Smooth muscle cell (in vitro differentiated cells): Measurements from ENCODE around the gene DNAAF8. TPM values are rescaled to one million over a fixed set of nuclear protein-coding genes. Genes with fewer than 3 reads are reported as not detected.

Experiments
- DNase-seq: peaks from one replicate; lab custom pipeline; 2025; ENCODE audit not compliant: unreplicated experiment; lab: John Stamatoyannopoulos, UW
- H2AFZ ChIP-seq: fragments of 200-600 bp; sonication (generic); 2 replicates; pipeline ENCODE4 v1.6.0; 2016; ENCODE audit warnings: antibody characterized with exemption, low read depth, mild to moderate bottlenecking
- H3F3A ChIP-seq: fragments of 200-600 bp; sonication (generic); 2 replicates; pipeline ENCODE4 v1.6.0; 2017; ENCODE audit warnings: antibody characterized with exemption, low read depth
- H3K27ac ChIP-seq: fragments of 200-600 bp; sonication (generic); 2 replicates; pipeline ENCODE4 v1.5.1; 2016; ENCODE audit warnings: low read depth, mild to moderate bottlenecking
- H3K27me3 ChIP-seq: fragments of 200-600 bp; sonication (generic); 2 replicates; pipeline ENCODE4 v1.6.1; 2016; ENCODE audit warnings: low read depth, mild to moderate bottlenecking
- H3K36me3 ChIP-seq: fragments of 200-600 bp; sonication (generic); 2 replicates; pipeline ENCODE4 v1.5.1; 2016; ENCODE audit warnings: low read depth
- H3K4me1 ChIP-seq: fragments of 200-600 bp; sonication (generic); 2 replicates; pipeline ENCODE4 v1.5.1; 2016; ENCODE audit warnings: low read depth
- H3K4me2 ChIP-seq: fragments of 200-600 bp; sonication (generic); 2 replicates; pipeline ENCODE4 v1.6.0; 2016; ENCODE audit warnings: mild to moderate bottlenecking
- H3K4me3 ChIP-seq: fragments of 200-600 bp; sonication (generic); 2 replicates; pipeline ENCODE4 v1.5.1; 2016; ENCODE audit warnings: mild to moderate bottlenecking
- H3K79me2 ChIP-seq: fragments of 200-600 bp; sonication (generic); 2 replicates; pipeline ENCODE4 v1.6.0; 2016; ENCODE audit warnings: low read depth, mild to moderate bottlenecking
- H3K9ac ChIP-seq: fragments of 200-600 bp; sonication (generic); 2 replicates; pipeline ENCODE4 v1.6.0; 2016; ENCODE audit warnings: low read depth
- H3K9me3 ChIP-seq: fragments of 200-600 bp; sonication (generic); replicated peaks from 2 replicates; pipeline ENCODE4 v1.5.1; 2016; ENCODE audit warnings: low read depth
- H4K20me1 ChIP-seq: fragments of 200-600 bp; sonication (generic); 2 replicates; pipeline ENCODE4 v1.6.0; 2016; ENCODE audit warnings: low read depth
- WGBS: methylation state at CpG from one replicate; pipeline ENCODE4 v1.1.7; 2016; ENCODE audit warnings: low lambda C conversion rate; 5-methylcytosine and 5-hydroxymethylcytosine counted together
- polyA plus RNA-seq: library from polyadenylated mRNA; unstranded; fragments of >200 nt; fragmentation: Nextera tagmentation; extraction: Ambion mirVana; gene quantifications from 2 replicates; pipeline ENCODE4 v1.2.1, GENCODE V29; 2016
- small RNA-seq: library from RNA; depleted of rRNA; stranded (forward); fragments of <200 nt; gene quantifications from one replicate; pipeline ENCODE3, GENCODE V24; 2014
- total RNA-seq: library from RNA; depleted of rRNA; stranded (reverse); fragments of >200 nt; gene quantifications from 2 replicates; pipeline ENCODE4 v1.2.3, GENCODE V29; 2014
- TF ChIP-seq, protein P1 (sequence below): fragments of 200-600 bp; sonication (generic); IDR thresholded peaks from 2 replicates; pipeline ENCODE4 v1.5.1; 2017; ENCODE audit warnings: borderline replicate concordance, mild to moderate bottlenecking, antibody characterized with exemption; ENCODE audit not compliant: insufficient read depth, poor library complexity, severe bottlenecking

Gene DNAAF8
- total and polyA plus RNA-seq, 2 experiments from 2014 or later: 2.9 TPM; not detected in 1

DNA sequence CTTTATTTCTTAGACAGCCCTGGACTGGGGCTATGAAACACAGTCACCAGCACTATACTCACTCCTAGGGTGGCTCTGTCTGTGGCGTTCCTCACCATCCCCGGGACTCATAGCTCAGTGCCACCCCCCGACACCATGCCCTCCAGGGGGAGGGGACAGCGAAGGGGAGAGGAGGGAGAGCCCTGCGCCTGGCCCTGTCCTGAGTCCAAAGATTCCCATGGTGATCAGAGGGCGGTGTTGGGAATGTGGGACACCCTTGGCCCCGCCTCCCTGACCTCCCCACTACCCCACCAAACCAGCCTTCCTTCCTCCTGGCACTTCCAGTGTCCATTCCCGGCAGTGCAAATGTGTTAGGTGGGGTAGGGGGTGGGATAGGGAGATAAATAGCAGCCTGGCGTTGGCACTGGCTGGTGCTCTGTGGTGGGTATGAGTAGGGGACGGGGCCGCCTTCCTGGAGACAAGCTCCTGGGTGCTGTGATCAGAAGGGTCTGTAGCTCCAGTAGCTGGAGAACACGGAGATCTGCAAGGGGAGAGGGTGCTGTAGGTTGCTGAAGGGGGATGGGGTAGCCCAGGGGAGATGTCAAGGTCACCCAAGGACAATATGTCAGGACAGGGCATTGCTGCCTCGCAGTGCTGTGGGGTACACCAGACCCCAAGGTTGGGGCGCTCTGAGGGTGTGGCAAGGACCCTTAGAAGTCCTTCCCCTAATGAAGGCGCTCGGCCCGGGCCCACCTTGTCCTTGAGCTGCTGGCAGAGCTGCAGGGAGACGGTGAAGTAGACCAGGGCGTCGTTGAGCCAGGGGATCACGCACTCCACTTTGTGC, 62.9 kb downstream of the DNAAF8 start:
- no peaks in the 10 kb centered on the region for H3F3A ChIP-seq
- H2AFZ ChIP-seq: no peak overlapping the region
- H3K9me3 ChIP-seq: no peaks in the 10 kb centered on the region
- no peaks in the 10 kb centered on the region for H4K20me1 ChIP-seq
- DNase-seq: no peak
- H3K4me3 ChIP-seq: no peak overlapping the region
- no peak overlapping the region for H3K4me2 ChIP-seq
- peaks cover 4% of the 10 kb centered on the region for H3K79me2 ChIP-seq
- WGBS: 88% methylated on average over 17 of the region's 21 CpGs
- TF ChIP-seq, protein P1, sequence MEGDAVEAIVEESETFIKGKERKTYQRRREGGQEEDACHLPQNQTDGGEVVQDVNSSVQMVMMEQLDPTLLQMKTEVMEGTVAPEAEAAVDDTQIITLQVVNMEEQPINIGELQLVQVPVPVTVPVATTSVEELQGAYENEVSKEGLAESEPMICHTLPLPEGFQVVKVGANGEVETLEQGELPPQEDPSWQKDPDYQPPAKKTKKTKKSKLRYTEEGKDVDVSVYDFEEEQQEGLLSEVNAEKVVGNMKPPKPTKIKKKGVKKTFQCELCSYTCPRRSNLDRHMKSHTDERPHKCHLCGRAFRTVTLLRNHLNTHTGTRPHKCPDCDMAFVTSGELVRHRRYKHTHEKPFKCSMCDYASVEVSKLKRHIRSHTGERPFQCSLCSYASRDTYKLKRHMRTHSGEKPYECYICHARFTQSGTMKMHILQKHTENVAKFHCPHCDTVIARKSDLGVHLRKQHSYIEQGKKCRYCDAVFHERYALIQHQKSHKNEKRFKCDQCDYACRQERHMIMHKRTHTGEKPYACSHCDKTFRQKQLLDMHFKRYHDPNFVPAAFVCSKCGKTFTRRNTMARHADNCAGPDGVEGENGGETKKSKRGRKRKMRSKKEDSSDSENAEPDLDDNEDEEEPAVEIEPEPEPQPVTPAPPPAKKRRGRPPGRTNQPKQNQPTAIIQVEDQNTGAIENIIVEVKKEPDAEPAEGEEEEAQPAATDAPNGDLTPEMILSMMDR: no peak
- no peak overlapping the region for H3K9ac ChIP-seq
- no peaks in the 10 kb centered on the region for H3K27me3 ChIP-seq
- no peaks in the 10 kb centered on the region for H3K36me3 ChIP-seq
- H3K4me1 ChIP-seq: no peaks in the 10 kb centered on the region
- no peak overlapping the region for H3K27ac ChIP-seq

DNA sequence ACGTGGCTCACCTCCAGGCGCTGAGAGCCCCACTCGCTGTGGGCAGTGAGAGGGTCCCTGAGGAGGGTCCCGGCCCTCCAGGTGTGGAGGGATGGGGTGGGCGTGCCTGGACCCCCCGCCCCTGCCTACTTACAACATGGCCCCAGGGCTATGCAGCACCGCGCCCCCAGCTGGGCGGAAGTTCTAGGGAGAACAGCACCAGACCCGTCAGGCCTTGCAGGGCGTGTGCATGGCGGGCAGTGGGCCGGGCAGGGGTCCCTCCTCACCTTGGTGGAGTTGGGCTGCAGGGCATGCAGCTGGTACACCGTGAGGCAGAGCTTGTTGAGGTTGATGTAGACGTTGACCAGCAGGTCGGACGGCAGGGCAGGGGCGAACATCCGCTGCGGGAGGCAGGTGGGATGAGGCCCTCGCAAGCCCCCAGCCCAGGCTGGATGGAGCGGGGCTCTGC, 63.5 kb downstream of the DNAAF8 start:
- Histone ChIP-seq H3K4me2 (no peak overlapping the region), H3K27ac (no peak overlapping the region), H2AFZ (no peak overlapping the region), H3K9ac (no peak overlapping the region), H3K36me3 (no peaks in the 10 kb centered on the region), H3K27me3 (no peaks in the 10 kb centered on the region), H3F3A (no peaks in the 10 kb centered on the region), H3K9me3 (no peaks in the 10 kb centered on the region), H4K20me1 (no peaks in the 10 kb centered on the region), H3K4me3 (no peak overlapping the region), H3K79me2 (peaks cover 4% of the 10 kb centered on the region), H3K4me1 (no peaks in the 10 kb centered on the region)
- 94% methylated on average over 21 of the region's 22 CpGs for WGBS
- TF ChIP-seq, protein P1: no peak
- DNase-seq: no peak

DNA sequence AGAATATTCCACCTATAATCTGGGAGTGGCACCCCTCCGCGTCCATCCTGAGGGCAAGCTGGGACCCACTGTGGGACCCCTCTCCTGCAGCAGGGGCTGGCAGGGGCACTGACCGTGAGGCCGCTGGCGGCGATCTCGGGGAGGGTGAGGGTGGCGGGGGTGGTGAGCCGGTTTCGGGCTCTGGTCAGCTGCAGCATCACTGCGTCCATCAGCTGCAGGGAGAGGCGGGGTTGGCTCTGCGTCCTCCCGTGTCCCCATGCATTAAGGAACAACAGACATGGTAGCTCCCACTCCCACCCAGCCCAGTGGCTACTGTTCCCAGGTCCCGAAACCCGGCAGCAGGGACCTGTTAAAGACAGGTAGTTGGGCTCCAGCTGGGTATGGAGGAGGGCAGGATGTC, 64.1 kb downstream of the DNAAF8 start:
- peaks cover 5% of the 10 kb centered on the region for H3F3A ChIP-seq
- no peak overlapping the region for H3K9ac ChIP-seq
- 97% methylated on average over 16 of the region's 16 CpGs for WGBS
- no peaks in the 10 kb centered on the region for H3K36me3 ChIP-seq
- no peak overlapping the region for H2AFZ ChIP-seq
- H3K9me3 ChIP-seq: no peaks in the 10 kb centered on the region
- no peaks in the 10 kb centered on the region for H3K27me3 ChIP-seq
- TF ChIP-seq, protein P1: no peak
- H3K27ac ChIP-seq: no peak overlapping the region
- H3K79me2 ChIP-seq: peaks cover 4% of the 10 kb centered on the region
- H4K20me1 ChIP-seq: no peaks in the 10 kb centered on the region
- no peak overlapping the region for H3K4me2 ChIP-seq
- no peak for DNase-seq
- peaks cover 5% of the 10 kb centered on the region for H3K4me1 ChIP-seq
- H3K4me3 ChIP-seq: no peak overlapping the region

Small RNA genes lying within 50 kb of the gene (small RNA-seq; reads per million reads assigned to genes)
- gene RF00017: not detected

Other genes with a start within 250 kb of the DNAAF8 start
- 17.7 and 19.7 TPM in 2 replicates for gene CDIP1, start 195.8 kb upstream of the DNAAF8 start, total RNA-seq
- gene CDIP1, start 195.8 kb upstream of the DNAAF8 start, polyA plus RNA-seq: 36.9 and 40.9 TPM in 2 replicates
- 0.09 TPM in 1 of 2 replicates, not detected in the other for gene C16orf96, start 178.2 kb upstream of the DNAAF8 start, total RNA-seq
- 0.32 TPM in 1 of 2 replicates, not detected in the other for gene C16orf96, start 178.2 kb upstream of the DNAAF8 start, polyA plus RNA-seq
- gene UBALD1, start 119.6 kb upstream of the DNAAF8 start, total RNA-seq: 3.6 and 6.4 TPM in 2 replicates
- gene UBALD1, start 119.6 kb upstream of the DNAAF8 start, polyA plus RNA-seq: 13.6 and 16.2 TPM in 2 replicates
- gene MGRN1, start 109.7 kb upstream of the DNAAF8 start, total RNA-seq: 16.4 and 22.0 TPM in 2 replicates
- gene MGRN1, start 109.7 kb upstream of the DNAAF8 start, polyA plus RNA-seq: 23.2 and 25.4 TPM in 2 replicates
- 15.4 and 17.6 TPM in 2 replicates for gene NUDT16L1, start 41.0 kb upstream of the DNAAF8 start, total RNA-seq
- 47.6 and 48.3 TPM in 2 replicates for gene NUDT16L1, start 41.0 kb upstream of the DNAAF8 start, polyA plus RNA-seq
- gene ANKS3, start 266 bp upstream of the DNAAF8 start, total RNA-seq: 6.3 and 15.6 TPM in 2 replicates
- gene ANKS3, start 266 bp upstream of the DNAAF8 start, polyA plus RNA-seq: 15.3 and 22.5 TPM in 2 replicates
- gene ZNF500, start 32.6 kb downstream of the DNAAF8 start, total RNA-seq: 4.1 and 5.3 TPM in 2 replicates
- 7.1 and 10.1 TPM in 2 replicates for gene ZNF500, start 32.6 kb downstream of the DNAAF8 start, polyA plus RNA-seq
- not detected in 2 replicates for gene SEPTIN12, start 53.8 kb downstream of the DNAAF8 start, total RNA-seq
- 0.52 TPM in 1 of 2 replicates, not detected in the other for gene SEPTIN12, start 53.8 kb downstream of the DNAAF8 start, polyA plus RNA-seq
- not detected in 2 replicates for gene SMIM22, start 60.8 kb downstream of the DNAAF8 start, total RNA-seq
- 0.29 TPM in 1 of 2 replicates, not detected in the other for gene SMIM22, start 60.8 kb downstream of the DNAAF8 start, polyA plus RNA-seq
- gene ROGDI, start 68.1 kb downstream of the DNAAF8 start, total RNA-seq: 21.6 and 32.1 TPM in 2 replicates
- gene ROGDI, start 68.1 kb downstream of the DNAAF8 start, polyA plus RNA-seq: 45.6 and 48.7 TPM in 2 replicates
- 26.4 and 27.8 TPM in 2 replicates for gene GLYR1, start 112.8 kb downstream of the DNAAF8 start, total RNA-seq
- 28.9 and 35.1 TPM in 2 replicates for gene GLYR1, start 112.8 kb downstream of the DNAAF8 start, polyA plus RNA-seq
- gene UBN1, start 112.9 kb downstream of the DNAAF8 start, total RNA-seq: 18.8 and 29.7 TPM in 2 replicates
- 16.2 and 23.4 TPM in 2 replicates for gene UBN1, start 112.9 kb downstream of the DNAAF8 start, polyA plus RNA-seq
- gene PPL, start 202.6 kb downstream of the DNAAF8 start, total RNA-seq: 4.8 and 7.7 TPM in 2 replicates
- gene PPL, start 202.6 kb downstream of the DNAAF8 start, polyA plus RNA-seq: 3.0 and 10.7 TPM in 2 replicates
- gene SEC14L5, start 223.8 kb downstream of the DNAAF8 start, total RNA-seq: not detected in 2 replicates
- not detected in 2 replicates for gene SEC14L5, start 223.8 kb downstream of the DNAAF8 start, polyA plus RNA-seq